GM12878 (cell line): ENCODE results near the gene S1PR3. TPM values are rescaled to one million over a fixed set of nuclear protein-coding genes. Genes with fewer than 3 reads are reported as not detected.

Experiments
- ATAC-seq: fragments of 200-7000 bp; cut with Tn5 transposase; 3 replicates; pipeline ENCODE4 v1.9.1; 2020; ENCODE audit warnings: mild to moderate bottlenecking, moderate library complexity
- BruUV-seq: library from RNA; stranded (reverse); fragments of 400-500 nt; replicated peaks from 2 replicates; lab custom pipeline; 2021; lab: Mats Ljungman, UMichigan
- CTCF ChIA-PET: fragments of 300-600 bp; sonication (Branson Sonifier 250); formaldehyde crosslinking; extraction: SDS; loops from one replicate; lab custom pipeline; 2021; ENCODE audit warnings: inconsistent platforms; lab: Yijun Ruan, JAX
- POLR2A ChIA-PET: fragments of 350-600 bp; formaldehyde crosslinking; extraction: SDS; loops from one replicate; lab custom pipeline; 2021; ENCODE audit warnings: inconsistent platforms; lab: Charles Lee
- RAD21 ChIA-PET: fragments of 300-600 bp; sonication (Branson Sonifier 250); formaldehyde crosslinking; loops from one replicate; lab custom pipeline; 2023; ENCODE audit warnings: antibody characterized with exemption; ENCODE audit not compliant: unreplicated experiment; lab: Charles Lee
- SMC1A ChIA-PET: fragments of 300-600 bp; sonication (Branson Sonifier 250); formaldehyde crosslinking; loops from one replicate; lab custom pipeline; 2023; ENCODE audit not compliant: unreplicated experiment, uncharacterized antibody; lab: Charles Lee
- DNase-seq: peaks from one replicate; pipeline ENCODE4 v3.0.0-alpha.2; 2011; ENCODE audit warnings: low read depth, low spot score
- FAIRE-seq: peaks from 3 replicates; lab custom pipeline; 2011; peaks lifted over from hg19 to GRCh38; lab: Jason Lieb, UNC
- H2AFZ ChIP-seq: 2 replicates; pipeline ENCODE4 v1.6.0; 2011; ENCODE audit warnings: low read depth, low read length, control low read depth; ENCODE audit not compliant: control insufficient read depth
- H3K27ac ChIP-seq: 2 replicates; pipeline ENCODE4 v1.5.1; 2011; ENCODE audit warnings: control low read depth; ENCODE audit not compliant: control insufficient read depth, insufficient read depth
- H3K27me3 ChIP-seq, 2 experiments: replicated peaks in 1 of 2; 2 replicates each; pipeline versions ENCODE4 v1.6.0 to v1.6.1; 2011; ENCODE audit warnings: low read length in 1 of 2; ENCODE audit not compliant: control insufficient read depth in 2 of 2, insufficient read depth in 2 of 2
- H3K36me3 ChIP-seq, 2 experiments: 2 replicates each; pipeline ENCODE4 v1.5.1; 2011; ENCODE audit warnings: low read length in 1 of 2; ENCODE audit not compliant: control insufficient read depth in 2 of 2, insufficient read depth in 2 of 2
- H3K4me1 ChIP-seq: 2 replicates; pipeline ENCODE4 v1.6.1; 2011; ENCODE audit warnings: mild to moderate bottlenecking, low read length, moderate library complexity, mixed read lengths; ENCODE audit not compliant: control insufficient read depth, insufficient read depth
- H3K4me2 ChIP-seq: 2 replicates; pipeline ENCODE4 v1.6.0; 2011; ENCODE audit warnings: control low read depth; ENCODE audit not compliant: control insufficient read depth, insufficient read depth
- H3K4me3 ChIP-seq: fragments of 200-600 bp; sonication (generic); 2 replicates; pipeline ENCODE4 v1.5.1; 2016
- H3K79me2 ChIP-seq: 2 replicates; pipeline ENCODE4 v1.6.0; 2011; ENCODE audit warnings: low read length; ENCODE audit not compliant: control insufficient read depth, insufficient read depth
- H3K9ac ChIP-seq: 2 replicates; pipeline ENCODE4 v1.8.0; 2011; ENCODE audit warnings: low read length, control low read depth, mixed read lengths; ENCODE audit not compliant: control insufficient read depth, insufficient read depth
- H3K9me3 ChIP-seq: replicated peaks from 3 replicates; pipeline ENCODE4 v1.5.1; 2011; ENCODE audit warnings: mild to moderate bottlenecking, low read length; ENCODE audit not compliant: control insufficient read depth, insufficient read depth
- H4K20me1 ChIP-seq: 2 replicates; pipeline ENCODE4 v1.6.0; 2011; ENCODE audit not compliant: control insufficient read depth, insufficient read depth
- ATF7 ChIP-seq: fragments of 450-650 bp; IDR thresholded peaks from 2 replicates; pipeline ENCODE4 v1.6.1; 2016; ENCODE audit warnings: low read depth, mild to moderate bottlenecking
- CBFB ChIP-seq: IDR thresholded peaks from 2 replicates; pipeline ENCODE4 v1.6.1; 2016; ENCODE audit warnings: antibody characterized with exemption, low read depth
- CBX5 ChIP-seq: sonication (generic); IDR thresholded peaks from 2 replicates; pipeline ENCODE4 v1.6.1; 2016; ENCODE audit warnings: low read depth, moderate library complexity, mild to moderate bottlenecking, inconsistent platforms
- CEBPB ChIP-seq, 2 experiments: fragments of 150-350 bp in 1 of 2; IDR thresholded peaks; 2 replicates each; pipeline ENCODE4 v1.6.1; 2012 to 2014; ENCODE audit warnings: low read depth in 2 of 2, low read length in 2 of 2, borderline replicate concordance in 1 of 2, inconsistent platforms in 1 of 2
- CHD2 ChIP-seq: IDR thresholded peaks from 2 replicates; pipeline ENCODE4 v1.6.1; 2011; ENCODE audit warnings: low read depth, low read length, improper control_type of control experiment, borderline replicate concordance
- EGR1 ChIP-seq, 2 experiments: IDR thresholded peaks; 1 replicate in 1 of 2; 2 replicates in 1 of 2; pipeline ENCODE4 v1.6.1; 2011 to 2012; ENCODE audit warnings: low read depth in 2 of 2, low read length in 2 of 2, borderline replicate concordance in 1 of 2, mild to moderate bottlenecking in 1 of 2, moderate library complexity in 1 of 2
- GATAD2B ChIP-seq: fragments of 450-650 bp; conservative IDR thresholded peaks from 2 replicates; pipeline ENCODE4 v1.6.1; 2017; ENCODE audit warnings: low read depth, mild to moderate bottlenecking, moderate library complexity
- PAX5 ChIP-seq: IDR thresholded peaks from 2 replicates; pipeline ENCODE4 v1.6.1; 2011; ENCODE audit warnings: low read depth, low read length, borderline replicate concordance
- ZSCAN29 ChIP-seq: fragments of 450-650 bp; IDR thresholded peaks from 2 replicates; pipeline ENCODE4 v1.6.1; 2017; ENCODE audit warnings: mild to moderate bottlenecking, moderate library complexity
- WGBS: methylation state at CpG from one replicate; pipeline ENCODE4 v1.1.6; 2016; ENCODE audit warnings: low lambda C conversion rate; ENCODE audit not compliant: insufficient replicate concordance, insufficient coverage; ENCODE audit errors: missing lambda C conversion rate; 5-methylcytosine and 5-hydroxymethylcytosine counted together
- in situ Hi-C: fragments of 300-500 bp; cut with MboI; formaldehyde crosslinking; loops from 9 replicates; pipeline ENCODE4 v1.14.3; 2018; ENCODE audit warnings: mixed read lengths
- intact Hi-C: fragments of 100-400 bp; cut with micrococcal nuclease; formaldehyde crosslinking; loops from one replicate; pipeline ENCODE4 v1.14.2; 2022; ENCODE audit not compliant: unreplicated experiment
- polyA plus RNA-seq, 11 experiments: library from polyadenylated mRNA; depleted of rRNA in 4 of 11; unstranded in 6 of 11; stranded (reverse) in 5 of 11; fragments of >200 nt; fragmentation: Nextera tagmentation in 4 of 11; fragmentation: Illumina TruSeq in 1 of 11; extraction: Ambion mirVana in 4 of 11; extraction: Trizol in 1 of 11; gene quantifications; 1 replicate in 1 of 11; 2 replicates in 10 of 11; pipeline versions ENCODE4 v1.2.1 to v1.2.3, GENCODE V29; 2011 to 2016; ENCODE audit warnings: inconsistent platforms in 2 of 11, missing spikeins in 2 of 11, low read depth in 1 of 11
- total RNA-seq, 4 experiments: library from RNA; depleted of rRNA in 3 of 4; stranded (reverse); fragments of >200 nt in 3 of 4; fragmentation: Illumina TruSeq in 1 of 4; extraction: Trizol in 1 of 4; gene quantifications; 2 replicates each; pipeline versions ENCODE4 v1.2.1 to v1.2.3, GENCODE V29; 2013 to 2021
- TF ChIP-seq, protein P1 (sequence below): fragments of 450-650 bp; IDR thresholded peaks from 2 replicates; pipeline ENCODE4 v1.6.1; 2017; ENCODE audit warnings: antibody characterized with exemption, mild to moderate bottlenecking, moderate library complexity
- TF ChIP-seq, protein P2 (sequence below): IDR thresholded peaks from 2 replicates; pipeline ENCODE4 v1.6.1; 2011; ENCODE audit warnings: borderline replicate concordance, low read depth, mild to moderate bottlenecking, moderate library complexity, mixed read lengths, low read length; ENCODE audit not compliant: insufficient read depth; ENCODE audit errors: extremely low read length

Gene S1PR3
- total and polyA plus RNA-seq, 10 of the 15 experiments (the other 5 are each of a cell fraction or from before 2014, with no cell fraction given): 0.01 to 0.18 (median 0.01) TPM; not detected in 7

DNA sequence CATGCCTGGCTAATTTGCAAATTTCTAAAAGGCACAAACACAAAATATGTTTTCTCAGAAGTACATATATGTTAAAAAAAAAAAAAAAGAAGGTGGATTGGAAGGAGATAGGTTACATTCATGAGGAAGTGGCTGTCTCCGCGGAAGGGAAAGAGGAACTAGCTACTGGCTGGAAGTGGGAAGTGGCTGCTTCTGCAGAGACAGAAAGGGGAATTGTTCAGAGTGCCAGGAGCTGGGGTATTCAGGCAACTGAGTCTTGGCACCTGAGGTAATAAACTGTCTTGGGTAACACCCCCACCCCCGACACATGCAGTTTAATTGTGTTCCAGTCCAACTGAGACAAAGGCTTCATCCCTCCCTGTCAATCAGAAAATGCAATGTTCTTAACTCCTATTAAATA is 45.6 kb downstream of the S1PR3 start:
- no peak overlapping the region for H3K4me2 ChIP-seq
- H3K9ac ChIP-seq: no peak overlapping the region
- DNase-seq: no peak
- ChIA-PET SMC1A (no interaction called here), POLR2A (no interaction called here), CTCF (no interaction called here), RAD21 (no interaction called here)
- FAIRE-seq: no peak
- H2AFZ ChIP-seq: no peak overlapping the region
- no peak for ATAC-seq
- no peaks in the 10 kb centered on the region for H3K4me1 ChIP-seq
- 0% methylated on average over 3 of the region's 3 CpGs for WGBS
- H3K27ac ChIP-seq: no peak overlapping the region
- no peaks in the 10 kb centered on the region for H3K9me3 ChIP-seq
- H3K4me3 ChIP-seq: no peak overlapping the region
- no peaks in the 10 kb centered on the region for H3K79me2 ChIP-seq
- in situ Hi-C loops (no loop called here), intact Hi-C loops (no loop called here)
- no peak for TF ChIP-seq EGR1 (IDR thresholded peaks at IDR 0.05; ENCODE audit: borderline replicate concordance in 1 of 2, low read depth in 2 of 2, low read length in 2 of 2)
- no peak for TF ChIP-seq CBFB
- no peaks in the 10 kb centered on the region; a peak in 1 of 4 replicates for H3K27me3 ChIP-seq
- no TSS peak for BruUV-seq
- no peaks in the 10 kb centered on the region for H3K36me3 ChIP-seq
- no peaks in the 10 kb centered on the region for H4K20me1 ChIP-seq

- Histone ChIP-seq H3K9ac (no peak overlapping the region), H3K36me3 (no peaks in the 10 kb centered on the region), H3K4me2 (no peak overlapping the region), H3K27me3 (no peaks in the 10 kb centered on the region; a peak in 1 of 4 replicates), H3K4me1 (no peaks in the 10 kb centered on the region), H2AFZ (no peak overlapping the region), H4K20me1 (no peaks in the 10 kb centered on the region), H3K4me3 (no peak overlapping the region), H3K27ac (no peak overlapping the region), H3K9me3 (no peaks in the 10 kb centered on the region), H3K79me2 (no peaks in the 10 kb centered on the region)
- RAD21 ChIA-PET: no interaction called here
- SMC1A ChIA-PET: no interaction called here
- intact Hi-C loops (no loop called here), in situ Hi-C loops (no loop called here)
- POLR2A ChIA-PET: no interaction called here
- CTCF ChIA-PET: no interaction called here
- TF ChIP-seq ZSCAN29 (no peak), ATF7 (no peak), PAX5 (no peak), GATAD2B (no peak), CBX5 (no peak), CHD2 (no peak), CEBPB (IDR thresholded peaks at IDR 0.05; ENCODE audit: borderline replicate concordance in 1 of 2, low read depth in 2 of 2, low read length in 2 of 2) (no peak)
- TF ChIP-seq, protein P1, sequence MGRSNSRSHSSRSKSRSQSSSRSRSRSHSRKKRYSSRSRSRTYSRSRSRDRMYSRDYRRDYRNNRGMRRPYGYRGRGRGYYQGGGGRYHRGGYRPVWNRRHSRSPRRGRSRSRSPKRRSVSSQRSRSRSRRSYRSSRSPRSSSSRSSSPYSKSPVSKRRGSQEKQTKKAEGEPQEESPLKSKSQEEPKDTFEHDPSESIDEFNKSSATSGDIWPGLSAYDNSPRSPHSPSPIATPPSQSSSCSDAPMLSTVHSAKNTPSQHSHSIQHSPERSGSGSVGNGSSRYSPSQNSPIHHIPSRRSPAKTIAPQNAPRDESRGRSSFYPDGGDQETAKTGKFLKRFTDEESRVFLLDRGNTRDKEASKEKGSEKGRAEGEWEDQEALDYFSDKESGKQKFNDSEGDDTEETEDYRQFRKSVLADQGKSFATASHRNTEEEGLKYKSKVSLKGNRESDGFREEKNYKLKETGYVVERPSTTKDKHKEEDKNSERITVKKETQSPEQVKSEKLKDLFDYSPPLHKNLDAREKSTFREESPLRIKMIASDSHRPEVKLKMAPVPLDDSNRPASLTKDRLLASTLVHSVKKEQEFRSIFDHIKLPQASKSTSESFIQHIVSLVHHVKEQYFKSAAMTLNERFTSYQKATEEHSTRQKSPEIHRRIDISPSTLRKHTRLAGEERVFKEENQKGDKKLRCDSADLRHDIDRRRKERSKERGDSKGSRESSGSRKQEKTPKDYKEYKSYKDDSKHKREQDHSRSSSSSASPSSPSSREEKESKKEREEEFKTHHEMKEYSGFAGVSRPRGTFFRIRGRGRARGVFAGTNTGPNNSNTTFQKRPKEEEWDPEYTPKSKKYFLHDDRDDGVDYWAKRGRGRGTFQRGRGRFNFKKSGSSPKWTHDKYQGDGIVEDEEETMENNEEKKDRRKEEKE: no peak
- TF ChIP-seq, protein P2, sequence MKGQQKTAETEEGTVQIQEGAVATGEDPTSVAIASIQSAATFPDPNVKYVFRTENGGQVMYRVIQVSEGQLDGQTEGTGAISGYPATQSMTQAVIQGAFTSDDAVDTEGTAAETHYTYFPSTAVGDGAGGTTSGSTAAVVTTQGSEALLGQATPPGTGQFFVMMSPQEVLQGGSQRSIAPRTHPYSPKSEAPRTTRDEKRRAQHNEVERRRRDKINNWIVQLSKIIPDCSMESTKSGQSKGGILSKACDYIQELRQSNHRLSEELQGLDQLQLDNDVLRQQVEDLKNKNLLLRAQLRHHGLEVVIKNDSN: no peak
- DNase-seq (no peak), ATAC-seq (no peak), FAIRE-seq (no peak)
- WGBS: 11% methylated on average over 4 of the region's 4 CpGs
- BruUV-seq: no TSS peak
Measured at GRCh38 chr9:89037346-89037745, 46.1 kb downstream of the S1PR3 start.
